HFFc6 (cell line): ENCODE data around the gene GPX3. TPM values are rescaled to one million over a fixed set of nuclear protein-coding genes. Genes with fewer than 3 reads are reported as not detected.

Experiments used
- DNase-seq: peaks from one replicate; pipeline ENCODE4 v3.0.0-alpha.2; 2018
- H3K27ac Mint-ChIP-seq: 2 replicates; pipeline ENCODE4 v1.8.0; 2020; ENCODE audit warnings: mild to moderate bottlenecking, mixed read lengths
- H3K27me3 Mint-ChIP-seq: 2 replicates; pipeline ENCODE4 v1.8.0; 2021; ENCODE audit warnings: mild to moderate bottlenecking, moderate library complexity, mixed read lengths; ENCODE audit not compliant: insufficient read depth
- H3K36me3 Mint-ChIP-seq: 2 replicates; pipeline ENCODE4 v1.8.0; 2021; ENCODE audit warnings: low read depth, mixed read lengths
- H3K4me1 Mint-ChIP-seq: 2 replicates; pipeline ENCODE4 v1.8.0; 2020; ENCODE audit warnings: low read depth, mixed read lengths
- H3K4me3 Mint-ChIP-seq: 2 replicates; pipeline ENCODE4 v1.8.0; 2020; ENCODE audit warnings: mild to moderate bottlenecking, moderate library complexity, mixed read lengths
- H3K9me3 Mint-ChIP-seq: 2 replicates; pipeline ENCODE4 v1.8.0; 2020; ENCODE audit warnings: mild to moderate bottlenecking, mixed read lengths
- CTCF ChIP-seq: fragments of 200-600 bp; sonication (generic); IDR thresholded peaks from 2 replicates; pipeline ENCODE4 v1.5.0; 2021; ENCODE audit warnings: antibody characterized with exemption, mild to moderate bottlenecking
- total RNA-seq, 6 experiments: library from RNA; stranded (reverse); fragmentation: NEBNext Ultra II Directional; extraction: Animal tissue kit (Norgen Biotek cat#: 25700); gene quantifications; 2 replicates in 1 of 6; 3 replicates in 5 of 6; pipeline ENCODE4 v1.2.3, GENCODE V29; 2021

The GPX3 gene
- total RNA-seq, 6 experiments from 2014 or later, result 0.66 to 1.2 (median 0.77) TPM

- H3K27ac Mint-ChIP-seq, result peak overlapping the region; percentile 58; the same call in 1 of the 2 replicates
- H3K4me1 Mint-ChIP-seq, result peaks cover 33% of the 10 kb centered on the region
- H3K36me3 Mint-ChIP-seq, result peaks cover 14% of the 10 kb centered on the region
- no peaks in the 10 kb centered on the region; the same call in 1 of the 2 replicates for H3K27me3 Mint-ChIP-seq
- DNase-seq, result no peak
- H3K4me3 Mint-ChIP-seq, result no peak overlapping the region
- no peaks in the 10 kb centered on the region for H3K9me3 Mint-ChIP-seq
- no peak for TF ChIP-seq CTCF
Observed at GRCh38 chr5:151053796-151054462, 33.5 kb downstream of the GPX3 start.

DNA sequence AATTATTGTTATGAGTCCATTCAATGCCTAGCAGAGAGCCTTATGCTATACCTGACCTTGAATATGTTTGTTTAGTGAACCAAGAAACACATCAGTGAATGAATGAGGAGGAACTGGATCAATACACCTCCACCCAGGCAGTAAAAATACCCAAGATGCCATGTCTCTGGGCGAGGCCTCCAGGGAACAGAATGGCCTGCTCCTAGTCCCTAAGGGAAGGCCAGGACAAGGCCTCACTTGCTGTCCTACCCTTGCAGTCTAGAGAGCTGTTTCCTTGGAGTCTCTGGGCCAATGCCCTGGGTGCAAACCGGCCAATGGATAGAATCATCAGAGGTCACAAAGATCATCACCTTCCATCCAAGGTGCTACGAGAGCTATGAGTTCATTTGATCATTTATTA, 34.3 kb downstream of the GPX3 start:
- H3K36me3 Mint-ChIP-seq, result peaks cover 22% of the 10 kb centered on the region
- DNase-seq, result no peak
- peaks cover 41% of the 10 kb centered on the region for H3K4me1 Mint-ChIP-seq
- no peak for TF ChIP-seq CTCF
- H3K4me3 Mint-ChIP-seq, result no peak overlapping the region
- H3K9me3 Mint-ChIP-seq, result no peaks in the 10 kb centered on the region
- peak overlapping the region; percentile 58; the same call in 1 of the 2 replicates for H3K27ac Mint-ChIP-seq
- no peaks in the 10 kb centered on the region; the same call in 1 of the 2 replicates for H3K27me3 Mint-ChIP-seq

GRCh38 chr5:151055336-151055735, 34.9 kb downstream of the GPX3 start:
- no peak overlapping the region for H3K27ac Mint-ChIP-seq

GRCh38 chr5:151056379-151057325, 36.3 kb downstream of the GPX3 start:
- Mint-ChIP-seq H3K9me3 (no peaks in the 10 kb centered on the region), H3K27me3 (no peaks in the 10 kb centered on the region; the same call in 1 of the 2 replicates), H3K4me3 (no peak overlapping the region), H3K27ac (no peak overlapping the region), H3K36me3 (peaks cover 34% of the 10 kb centered on the region), H3K4me1 (peaks cover 46% of the 10 kb centered on the region)
- no peak for TF ChIP-seq CTCF
- DNase-seq, result no peak

More at GRCh38 chr5:151055336-151055735, 34.9 kb downstream of the GPX3 start:
- no peaks in the 10 kb centered on the region for H3K9me3 Mint-ChIP-seq
- H3K27me3 Mint-ChIP-seq, result no peaks in the 10 kb centered on the region; the same call in 1 of the 2 replicates
- no peak for TF ChIP-seq CTCF
- H3K4me1 Mint-ChIP-seq, result peaks cover 47% of the 10 kb centered on the region
- no peak for DNase-seq
- no peak overlapping the region for H3K4me3 Mint-ChIP-seq
- peaks cover 26% of the 10 kb centered on the region for H3K36me3 Mint-ChIP-seq

DNA sequence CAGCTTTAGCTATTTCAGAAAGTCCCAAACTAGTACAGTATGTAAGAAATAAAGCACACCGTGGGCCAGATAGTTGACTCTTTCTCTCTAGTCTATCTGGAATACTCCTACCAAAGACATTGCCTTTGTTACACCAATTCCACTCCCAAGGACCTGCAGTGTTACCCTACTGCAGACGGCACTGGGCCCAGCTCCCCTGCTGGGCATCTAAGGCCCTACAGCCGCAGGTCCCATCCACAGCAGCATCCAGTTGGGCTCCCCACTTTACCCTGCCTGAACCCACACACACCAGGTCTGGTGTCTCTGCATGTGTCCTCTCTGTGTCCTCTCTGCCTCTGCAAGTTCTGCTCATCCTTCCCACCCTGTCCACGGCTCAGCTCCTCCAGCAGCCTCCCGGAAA, 37.9 kb downstream of the GPX3 start:
- Mint-ChIP-seq H3K4me1 (peaks cover 55% of the 10 kb centered on the region), H3K9me3 (no peaks in the 10 kb centered on the region), H3K4me3 (no peak overlapping the region), H3K27me3 (no peaks in the 10 kb centered on the region; the same call in 1 of the 2 replicates), H3K27ac (no peak overlapping the region), H3K36me3 (peaks cover 39% of the 10 kb centered on the region)
- DNase-seq, result no peak
- peak; percentile 52 for TF ChIP-seq CTCF
